Smooth muscle cell of the coronary artery (primary cell): ENCODE measurements around the gene BMPR1B. TPM values are rescaled to one million over a fixed set of nuclear protein-coding genes. Genes with fewer than 3 reads are reported as not detected.

Experiments used
- total RNA-seq: library from RNA; depleted of rRNA; stranded (reverse); fragments of >200 nt; gene quantifications from 2 replicates; pipeline ENCODE4 v1.2.3, GENCODE V29; 2014; ENCODE audit warnings: low replicate concordance

Gene BMPR1B
- total RNA-seq: 0.15 and 1.9 TPM in 2 replicates

DNA sequence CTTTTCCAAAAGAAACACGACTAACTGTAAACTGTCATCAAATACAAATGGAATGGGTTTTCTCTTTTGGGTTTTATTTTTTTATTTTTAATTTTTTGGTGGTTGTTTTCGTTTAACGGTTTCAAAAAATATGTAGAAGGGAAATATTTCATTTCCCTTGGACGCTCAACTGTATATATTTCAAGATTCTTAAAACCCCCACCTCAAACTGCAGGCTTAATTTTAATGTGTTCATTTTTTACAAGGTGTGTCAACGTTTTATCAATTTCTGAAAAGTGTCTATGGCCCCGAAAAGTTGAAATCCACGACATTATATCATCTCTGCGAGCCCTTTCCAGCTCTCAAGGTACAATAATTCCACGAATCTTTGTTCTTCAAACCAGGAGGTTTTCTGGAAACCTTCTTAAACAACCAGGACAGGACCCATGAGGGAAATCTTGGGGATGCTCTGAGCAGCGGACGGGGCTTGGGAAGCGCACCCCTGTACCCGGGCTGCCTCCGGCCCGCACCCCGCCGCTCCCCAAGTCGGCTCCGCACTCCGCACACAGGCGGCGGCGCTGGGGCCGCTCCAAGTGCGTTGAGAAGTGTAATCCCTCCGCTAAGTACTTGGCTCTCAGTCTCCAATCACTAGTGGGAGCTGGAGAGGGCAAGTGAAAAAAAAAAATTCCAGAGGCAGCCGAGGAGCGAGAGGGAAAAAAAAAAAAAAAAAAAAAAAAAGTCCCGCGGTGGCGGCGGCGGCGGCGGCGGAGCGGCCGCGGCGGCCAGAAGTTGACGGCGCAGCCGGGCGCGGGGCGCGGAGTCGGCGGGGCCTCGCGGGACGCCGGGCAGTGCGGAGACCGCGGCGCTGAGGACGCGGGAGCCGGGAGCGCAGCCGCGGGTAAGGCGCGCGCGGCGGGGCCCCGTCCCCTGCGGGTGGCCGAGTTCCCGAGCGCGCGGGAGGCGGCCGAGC is at the start of gene BMPR1B:
BMPR1B (plus strand) TSS at position 764 of the 949 bp plus-strand sequence. CDS start 346,470 bp downstream, outside the sequence.

